Mammary epithelial cell (primary cell): ENCODE measurements around the gene CD83.

Source experiments
- EZH2 ChIP-seq: IDR thresholded peaks from 2 replicates; pipeline ENCODE4 v1.6.1; 2012; ENCODE audit warnings: low read length, inconsistent platforms, borderline replicate concordance
- TF ChIP-seq, protein P1 (sequence below), 2 donors: IDR thresholded peaks in 1 of 2; conservative IDR thresholded peaks in 1 of 2; 2 replicates each; pipeline ENCODE4 v1.5.1; 2011 to 2012; ENCODE audit warnings: inconsistent platforms in 2 of 2, low read length in 2 of 2, mild to moderate bottlenecking in 2 of 2, control low read depth in 1 of 2, low read depth in 1 of 2; ENCODE audit not compliant: insufficient read depth in 1 of 2; ENCODE audit errors: extremely low read depth in 1 of 2

DNA sequence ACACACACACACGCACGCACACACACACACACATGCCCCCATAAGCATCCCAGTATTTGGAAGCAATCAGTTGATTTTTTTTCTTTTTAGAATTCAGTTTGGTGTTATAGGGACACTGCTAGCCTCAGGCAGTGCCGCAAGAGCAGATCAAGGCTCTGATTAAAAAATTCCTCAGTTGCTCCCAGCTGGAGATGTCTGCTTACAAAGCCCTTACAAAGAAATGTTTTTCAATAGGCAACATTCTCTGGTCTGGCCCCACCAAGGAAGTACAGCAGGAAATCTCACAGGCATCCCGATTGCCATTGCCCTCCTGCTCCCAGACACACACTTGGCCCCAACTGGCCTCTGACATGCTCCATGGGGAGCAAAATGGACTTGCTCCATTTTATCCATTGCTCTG lies 22.9 kb upstream of the CD83 start:
- TF ChIP-seq, protein P1, sequence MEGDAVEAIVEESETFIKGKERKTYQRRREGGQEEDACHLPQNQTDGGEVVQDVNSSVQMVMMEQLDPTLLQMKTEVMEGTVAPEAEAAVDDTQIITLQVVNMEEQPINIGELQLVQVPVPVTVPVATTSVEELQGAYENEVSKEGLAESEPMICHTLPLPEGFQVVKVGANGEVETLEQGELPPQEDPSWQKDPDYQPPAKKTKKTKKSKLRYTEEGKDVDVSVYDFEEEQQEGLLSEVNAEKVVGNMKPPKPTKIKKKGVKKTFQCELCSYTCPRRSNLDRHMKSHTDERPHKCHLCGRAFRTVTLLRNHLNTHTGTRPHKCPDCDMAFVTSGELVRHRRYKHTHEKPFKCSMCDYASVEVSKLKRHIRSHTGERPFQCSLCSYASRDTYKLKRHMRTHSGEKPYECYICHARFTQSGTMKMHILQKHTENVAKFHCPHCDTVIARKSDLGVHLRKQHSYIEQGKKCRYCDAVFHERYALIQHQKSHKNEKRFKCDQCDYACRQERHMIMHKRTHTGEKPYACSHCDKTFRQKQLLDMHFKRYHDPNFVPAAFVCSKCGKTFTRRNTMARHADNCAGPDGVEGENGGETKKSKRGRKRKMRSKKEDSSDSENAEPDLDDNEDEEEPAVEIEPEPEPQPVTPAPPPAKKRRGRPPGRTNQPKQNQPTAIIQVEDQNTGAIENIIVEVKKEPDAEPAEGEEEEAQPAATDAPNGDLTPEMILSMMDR (conservative IDR thresholded peaks at IDR 0.05 in 1 of 2, IDR thresholded peaks at IDR 0.05 in 1 of 2; ENCODE audit: extremely low read depth in 1 of 2, insufficient read depth in 1 of 2, low read depth in 1 of 2, low read length in 2 of 2), result no peak
- no peak for TF ChIP-seq EZH2
